Endothelial cell of umbilical vein (primary cell): Measurements from ENCODE around the gene MESD. TPM values are rescaled to one million over a fixed set of nuclear protein-coding genes. Genes with fewer than 3 reads are reported as not detected.
A peak's percentile ranks its signal among the peaks of the same experiment; 100 is the strongest.

Experiments
- BruUV-seq: library from RNA; stranded (reverse); fragments of 400-500 nt; replicated peaks from 2 replicates; lab custom pipeline; 2021; lab: Mats Ljungman, UMichigan
- CTCF ChIA-PET: fragments of 300-600, 350-600 bp; sonication (Branson Sonifier 250); formaldehyde crosslinking; loops from one replicate; lab custom pipeline; 2021; ENCODE audit warnings: antibody characterized with exemption, inconsistent platforms; lab: Charles Lee
- POLR2A ChIA-PET: fragments of 300-600, 350-600 bp; sonication (Branson Sonifier 250); formaldehyde crosslinking; loops from one replicate; lab custom pipeline; 2021; ENCODE audit warnings: antibody characterized with exemption, inconsistent platforms; lab: Charles Lee
- DNase-seq: peaks from one replicate; pipeline ENCODE4 v3.0.0-alpha.2; 2011; ENCODE audit warnings: low read depth, low spot score
- FAIRE-seq: peaks from 2 replicates; lab custom pipeline; 2011; peaks lifted over from hg19 to GRCh38; lab: Jason Lieb, UNC
- H2AFZ ChIP-seq: 2 replicates; pipeline ENCODE4 v1.6.0; 2012; ENCODE audit warnings: low read depth, low read length, control low read depth, inconsistent platforms
- H3K27ac ChIP-seq: 2 replicates; pipeline ENCODE4 v1.5.1; 2011; ENCODE audit warnings: low read depth, mild to moderate bottlenecking, control low read depth, low read length, moderate library complexity; ENCODE audit not compliant: insufficient read depth
- H3K27me3 ChIP-seq, 2 experiments: 2 replicates each; pipeline versions ENCODE4 v1.6.0 to v1.6.1; 2011; ENCODE audit warnings: low read length in 2 of 2, mixed read lengths in 1 of 2; ENCODE audit not compliant: control insufficient read depth in 2 of 2, insufficient read depth in 2 of 2
- H3K36me3 ChIP-seq, 2 experiments: 2 replicates in 1 of 2; 3 replicates in 1 of 2; pipeline ENCODE4 v1.5.1; 2011; ENCODE audit warnings: low read length in 2 of 2, mild to moderate bottlenecking in 1 of 2, moderate library complexity in 1 of 2; ENCODE audit not compliant: control insufficient read depth in 2 of 2, insufficient read depth in 2 of 2; ENCODE audit errors: extremely low read depth in 1 of 2
- H3K4me1 ChIP-seq: 3 replicates; pipeline ENCODE4 v1.5.1; 2011; ENCODE audit warnings: mild to moderate bottlenecking, low read length; ENCODE audit not compliant: control insufficient read depth, insufficient read depth; ENCODE audit errors: extremely low read depth
- H3K4me2 ChIP-seq: 2 replicates; pipeline ENCODE4 v1.6.1; 2011; ENCODE audit warnings: low read length, control low read depth, mixed read lengths; ENCODE audit not compliant: insufficient read depth
- H3K4me3 ChIP-seq, 3 experiments: fragments of 200-600 bp in 1 of 3; sonication (generic), shearing (Covaris generic) in 1 of 3; replicated peaks in 1 of 3; 2 replicates each; pipeline ENCODE4 v1.5.1; 2011 to 2016; ENCODE audit warnings: control low read depth in 3 of 3, low read length in 3 of 3, mild to moderate bottlenecking in 2 of 3, inconsistent platforms in 1 of 3, low read depth in 1 of 3, moderate library complexity in 1 of 3; ENCODE audit not compliant: insufficient read depth in 1 of 3
- H3K79me2 ChIP-seq: 2 replicates; pipeline ENCODE4 v1.6.0; 2012; ENCODE audit warnings: low read length, inconsistent platforms; ENCODE audit not compliant: control insufficient read depth, insufficient read depth
- H3K9ac ChIP-seq: replicated peaks from 2 replicates; pipeline ENCODE3; 2011; ENCODE audit warnings: low read length, control low read depth; ENCODE audit not compliant: insufficient read depth; ENCODE audit errors: extremely low read depth
- H3K9me1 ChIP-seq: replicated peaks from 3 replicates; pipeline ENCODE4 v1.6.0; 2011; ENCODE audit warnings: mild to moderate bottlenecking, low read length; ENCODE audit not compliant: control insufficient read depth, insufficient read depth; ENCODE audit errors: extremely low read depth
- H3K9me3 ChIP-seq: replicated peaks from 2 replicates; pipeline ENCODE4 v1.5.1; 2012; ENCODE audit warnings: low read length, inconsistent platforms; ENCODE audit not compliant: control insufficient read depth, insufficient read depth
- H4K20me1 ChIP-seq: replicated peaks from 2 replicates; pipeline ENCODE3; 2011; ENCODE audit warnings: mild to moderate bottlenecking, low read length; ENCODE audit not compliant: control insufficient read depth, insufficient read depth; ENCODE audit errors: extremely low read depth
- EZH2 ChIP-seq: IDR thresholded peaks from 2 replicates; pipeline ENCODE4 v1.6.1; 2012; ENCODE audit warnings: borderline replicate concordance, low read depth, mild to moderate bottlenecking, moderate library complexity, low read length, inconsistent platforms; ENCODE audit not compliant: severe bottlenecking
- FOS ChIP-seq: IDR thresholded peaks from 2 replicates; pipeline ENCODE4 v1.6.1; 2011; ENCODE audit warnings: mild to moderate bottlenecking, low read length, moderate library complexity, borderline replicate concordance; ENCODE audit not compliant: insufficient read depth
- GATA2 ChIP-seq: IDR thresholded peaks from 2 replicates; pipeline ENCODE4 v1.7.0; 2011; ENCODE audit warnings: low read depth, mild to moderate bottlenecking, moderate library complexity, mixed read lengths, low read length; ENCODE audit not compliant: insufficient read length, insufficient read depth
- JUN ChIP-seq: IDR thresholded peaks from 2 replicates; pipeline ENCODE4 v1.6.1; 2011; ENCODE audit warnings: borderline replicate concordance, low read depth; ENCODE audit not compliant: insufficient read length, insufficient read depth
- MYC ChIP-seq: IDR thresholded peaks from one replicate; pipeline ENCODE4 v1.6.1; 2011; ENCODE audit warnings: mild to moderate bottlenecking, low read depth, low read length
- POLR2A ChIP-seq: IDR thresholded peaks from 2 replicates; pipeline ENCODE4 v1.6.1; 2012; ENCODE audit warnings: low read depth, mild to moderate bottlenecking, control low read depth, low read length
- POLR2AphosphoS5 ChIP-seq: IDR thresholded peaks from 2 replicates; pipeline ENCODE4 v1.6.1; 2012; ENCODE audit warnings: low read depth, mild to moderate bottlenecking, control low read depth, low read length, moderate library complexity; ENCODE audit not compliant: insufficient read depth
- dilution Hi-C: fragments of 300-500 bp; cut with MboI; formaldehyde crosslinking; loops from one replicate; pipeline ENCODE4 v1.15.0; 2019; ENCODE audit warnings: low sequenced_read_pairs; ENCODE audit not compliant: extremely low pct_ligation_motif_present
- intact Hi-C: fragments of 100-400 bp; cut with micrococcal nuclease; formaldehyde crosslinking; loops from one replicate; pipeline ENCODE4 v1.10.0; 2022
- polyA plus RNA-seq, 4 experiments: library from polyadenylated mRNA; depleted of rRNA in 3 of 4; stranded (reverse) in 3 of 4; unstranded in 1 of 4; fragments of >200 nt; gene quantifications; 2 replicates each; pipeline versions ENCODE4 v1.2.1 to v1.2.3, GENCODE V29; 2011 to 2012; ENCODE audit warnings: missing spikeins in 1 of 4
- total RNA-seq: library from RNA; stranded (reverse); gene quantifications from 2 replicates; pipeline ENCODE4 v1.2.3, GENCODE V29; 2021
- TF ChIP-seq, protein P1 (sequence below), 2 donors: IDR thresholded peaks; 1 replicate in 1 of 2; 2 replicates in 1 of 2; pipeline ENCODE4 v1.5.1; 2011; ENCODE audit warnings: low read length in 2 of 2, mild to moderate bottlenecking in 2 of 2, moderate library complexity in 2 of 2, control low read depth in 1 of 2, inconsistent platforms in 1 of 2, low read depth in 1 of 2; ENCODE audit not compliant: insufficient read depth in 1 of 2; ENCODE audit errors: extremely low read depth in 1 of 2
- TF ChIP-seq, protein P2 (sequence below): IDR thresholded peaks from 2 replicates; pipeline ENCODE4 v1.6.1; 2011; ENCODE audit not compliant: insufficient read depth, insufficient read length

MESD gene
- total and polyA plus RNA-seq, 2 donors (not counting 3 experiments of a cell fraction or from before 2014, with no cell fraction given) = 12.8 to 30.5 TPM

DNA sequence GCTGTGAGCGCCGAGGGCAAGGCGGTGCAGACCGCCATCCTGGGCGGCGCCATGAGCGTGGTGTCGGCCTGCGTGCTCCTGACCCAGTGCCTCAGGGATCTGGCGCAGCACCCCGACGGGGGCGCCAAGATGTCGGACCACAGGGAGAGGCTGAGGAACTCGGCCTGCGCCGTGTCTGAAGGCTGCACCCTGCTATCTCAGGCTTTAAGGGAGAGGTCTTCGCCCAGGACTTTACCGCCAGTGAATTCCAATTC is 13.4 kb upstream of the MESD start:
- Histone ChIP-seq H3K4me1 (peaks cover 35% of the 10 kb centered on the region), H3K79me2 (peaks cover 61% of the 10 kb centered on the region), H3K27me3 (no peaks in the 10 kb centered on the region), H3K9ac (no peak overlapping the region), H3K36me3 (peaks cover 0 to 4% of the 10 kb centered on the region in 2 experiments), H3K9me1 (no peaks in the 10 kb centered on the region), H3K4me3 (peak overlapping the region in 2 of 3 experiments; percentile 75 to 87), H3K9me3 (no peaks in the 10 kb centered on the region), H3K27ac (no peak overlapping the region), H4K20me1 (peaks cover 4% of the 10 kb centered on the region), H2AFZ (no peak overlapping the region), H3K4me2 (peak overlapping the region; percentile 82)
- dilution Hi-C loops (no loop called here), intact Hi-C loops (loop anchor here (10.0 kb wide), 1 partner anchor 1042 kb away; the partner anchor contains the start of gene MEX3B)
- FAIRE-seq = no peak
- CTCF ChIA-PET = interaction anchor here (0.6 to 8.6 kb wide), 7 partner anchors 11 to 1639 kb away, joined by 3 to 114 read pairs (median 12); no protein-coding TSS in a partner anchor
- DNase-seq = no peak
- no TSS peak for BruUV-seq
- POLR2A ChIA-PET = interaction anchor here (1.0 to 2.2 kb wide), 3 partner anchors 21 to 89 kb away, joined by 3 to 7 read pairs (median 5); no protein-coding TSS in a partner anchor
- TF ChIP-seq POLR2A = no peak
- no peak for TF ChIP-seq EZH2
- TF ChIP-seq JUN = no peak
- no peak for TF ChIP-seq GATA2
- TF ChIP-seq FOS = no peak
- TF ChIP-seq, protein P1, sequence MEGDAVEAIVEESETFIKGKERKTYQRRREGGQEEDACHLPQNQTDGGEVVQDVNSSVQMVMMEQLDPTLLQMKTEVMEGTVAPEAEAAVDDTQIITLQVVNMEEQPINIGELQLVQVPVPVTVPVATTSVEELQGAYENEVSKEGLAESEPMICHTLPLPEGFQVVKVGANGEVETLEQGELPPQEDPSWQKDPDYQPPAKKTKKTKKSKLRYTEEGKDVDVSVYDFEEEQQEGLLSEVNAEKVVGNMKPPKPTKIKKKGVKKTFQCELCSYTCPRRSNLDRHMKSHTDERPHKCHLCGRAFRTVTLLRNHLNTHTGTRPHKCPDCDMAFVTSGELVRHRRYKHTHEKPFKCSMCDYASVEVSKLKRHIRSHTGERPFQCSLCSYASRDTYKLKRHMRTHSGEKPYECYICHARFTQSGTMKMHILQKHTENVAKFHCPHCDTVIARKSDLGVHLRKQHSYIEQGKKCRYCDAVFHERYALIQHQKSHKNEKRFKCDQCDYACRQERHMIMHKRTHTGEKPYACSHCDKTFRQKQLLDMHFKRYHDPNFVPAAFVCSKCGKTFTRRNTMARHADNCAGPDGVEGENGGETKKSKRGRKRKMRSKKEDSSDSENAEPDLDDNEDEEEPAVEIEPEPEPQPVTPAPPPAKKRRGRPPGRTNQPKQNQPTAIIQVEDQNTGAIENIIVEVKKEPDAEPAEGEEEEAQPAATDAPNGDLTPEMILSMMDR (IDR thresholded peaks at IDR 0.05; ENCODE audit: extremely low read depth in 1 of 2, insufficient read depth in 1 of 2, low read depth in 1 of 2, low read length in 2 of 2) = no peak
- no peak for TF ChIP-seq MYC
- no peak for TF ChIP-seq POLR2AphosphoS5
- TF ChIP-seq, protein P2, sequence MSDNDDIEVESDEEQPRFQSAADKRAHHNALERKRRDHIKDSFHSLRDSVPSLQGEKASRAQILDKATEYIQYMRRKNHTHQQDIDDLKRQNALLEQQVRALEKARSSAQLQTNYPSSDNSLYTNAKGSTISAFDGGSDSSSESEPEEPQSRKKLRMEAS = no peak
